ENCODE results near the gene ZSCAN21.
A peak's percentile ranks its signal among the peaks of the same experiment; 100 is the strongest.

- TF ChIP-seq FOS (IDR thresholded peaks at IDR 0.05; ENCODE audit: low read depth, low read length) (no peak), RCOR1 (IDR thresholded peaks at IDR 0.05; ENCODE audit: insufficient replicate concordance, low read length) (no peak), CEBPB (IDR thresholded peaks at IDR 0.05; ENCODE audit: low read depth, low read length) (peak; percentile 33; the same call in 1 of the 2 replicates), POLR2A (IDR thresholded peaks at IDR 0.05; ENCODE audit: low read depth, low read length) (no peak), RAD21 (IDR thresholded peaks at IDR 0.05; ENCODE audit: low read length) (no peak)
- TF ChIP-seq, protein P1, sequence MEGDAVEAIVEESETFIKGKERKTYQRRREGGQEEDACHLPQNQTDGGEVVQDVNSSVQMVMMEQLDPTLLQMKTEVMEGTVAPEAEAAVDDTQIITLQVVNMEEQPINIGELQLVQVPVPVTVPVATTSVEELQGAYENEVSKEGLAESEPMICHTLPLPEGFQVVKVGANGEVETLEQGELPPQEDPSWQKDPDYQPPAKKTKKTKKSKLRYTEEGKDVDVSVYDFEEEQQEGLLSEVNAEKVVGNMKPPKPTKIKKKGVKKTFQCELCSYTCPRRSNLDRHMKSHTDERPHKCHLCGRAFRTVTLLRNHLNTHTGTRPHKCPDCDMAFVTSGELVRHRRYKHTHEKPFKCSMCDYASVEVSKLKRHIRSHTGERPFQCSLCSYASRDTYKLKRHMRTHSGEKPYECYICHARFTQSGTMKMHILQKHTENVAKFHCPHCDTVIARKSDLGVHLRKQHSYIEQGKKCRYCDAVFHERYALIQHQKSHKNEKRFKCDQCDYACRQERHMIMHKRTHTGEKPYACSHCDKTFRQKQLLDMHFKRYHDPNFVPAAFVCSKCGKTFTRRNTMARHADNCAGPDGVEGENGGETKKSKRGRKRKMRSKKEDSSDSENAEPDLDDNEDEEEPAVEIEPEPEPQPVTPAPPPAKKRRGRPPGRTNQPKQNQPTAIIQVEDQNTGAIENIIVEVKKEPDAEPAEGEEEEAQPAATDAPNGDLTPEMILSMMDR (conservative IDR thresholded peaks at IDR 0.05; ENCODE audit: low read depth, low read length), result no peak
Measured at GRCh38 chr7:100085515-100085914, 35.9 kb downstream of the ZSCAN21 start.

All from IMR-90 (cell line).